Thoracic aorta (tissue), 2 donors: ENCODE measurements around the gene VPS45. TPM values are rescaled to one million over a fixed set of nuclear protein-coding genes. Genes with fewer than 3 reads are reported as not detected.
A peak's percentile ranks its signal among the peaks of the same experiment; 100 is the strongest.

Experiments
- ATAC-seq: fragments of 150-250 bp; one replicate; pipeline ENCODE4 v1.8.0; 2017; ENCODE audit warnings: low read depth; ENCODE audit not compliant: insufficient number of reproducible peaks, low FRiP score
- DNase-seq: peaks from one replicate; pipeline ENCODE4 v3.0.0-alpha.2; 2020; ENCODE audit warnings: low spot score
- H3K27ac ChIP-seq, 2 donors: fragments of 200-600 bp; sonication (generic); 1 replicate in 1 of 2; 2 replicates in 1 of 2; pipeline ENCODE4 v1.5.1; 2016; ENCODE audit warnings: mild to moderate bottlenecking in 2 of 2, moderate library complexity in 2 of 2
- H3K27me3 ChIP-seq: fragments of 200-600 bp; sonication (generic); replicated peaks from 2 replicates; pipeline ENCODE4 v1.6.0; 2016; ENCODE audit warnings: mild to moderate bottlenecking; ENCODE audit not compliant: insufficient read depth
- H3K36me3 ChIP-seq: fragments of 200-600 bp; sonication (generic); one replicate; pipeline ENCODE4 v1.5.1; 2016
- H3K4me1 ChIP-seq, 2 donors: fragments of 200-600 bp; sonication (generic); 1 replicate in 1 of 2; 2 replicates in 1 of 2; pipeline versions ENCODE4 v1.5.1 to v1.6.0; 2016; ENCODE audit warnings: low read depth in 2 of 2, mild to moderate bottlenecking in 1 of 2; ENCODE audit not compliant: control insufficient read depth in 1 of 2
- H3K4me3 ChIP-seq: fragments of 200-600 bp; sonication (generic); 2 replicates; pipeline ENCODE4 v1.5.1; 2016; ENCODE audit warnings: mild to moderate bottlenecking
- H3K9me3 ChIP-seq: fragments of 200-600 bp; sonication (generic); 2 replicates; pipeline ENCODE4 v1.5.1; 2016
- CTCF ChIP-seq: fragments of 200-600 bp; sonication (generic); IDR thresholded peaks from one replicate; pipeline ENCODE4 v1.5.1; 2019; ENCODE audit warnings: antibody characterized with exemption
- total RNA-seq, 2 donors: library from RNA; depleted of rRNA; stranded (reverse); fragments of >200 nt; gene quantifications; one replicate each; pipeline versions ENCODE4 v1.1.0 to v1.2.3, GENCODE V29; 2016

The VPS45 gene
- total RNA-seq, 2 donors from 2014 or later = 46.2 to 68.9 TPM

DNA sequence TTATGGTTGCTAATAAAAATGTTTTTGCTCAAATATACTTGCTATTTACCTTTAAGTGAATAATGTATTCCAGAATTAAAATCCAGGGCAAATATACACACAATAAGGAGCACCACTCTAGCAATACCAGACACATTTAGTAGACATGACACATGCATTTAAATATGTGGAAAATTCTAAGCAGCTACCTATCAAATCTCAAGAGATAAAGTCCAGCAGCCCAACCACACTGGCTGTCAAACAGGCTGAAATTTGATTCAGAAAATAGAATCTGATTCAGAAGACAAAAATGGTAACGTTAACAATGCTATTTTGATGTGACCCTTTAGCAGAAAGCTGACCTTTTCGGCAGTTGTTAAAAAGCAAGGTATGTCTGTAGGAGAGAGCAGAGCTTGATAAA lies 124.4 kb downstream of the VPS45 start:
- no peak for DNase-seq
- ATAC-seq = peak; percentile 61
- peak overlapping the region; percentile 60 to 62 for H3K27ac ChIP-seq
- no peaks in the 10 kb centered on the region for H3K9me3 ChIP-seq
- peaks cover 5 to 31% of the 10 kb centered on the region in 2 donors for H3K4me1 ChIP-seq
- no peaks in the 10 kb centered on the region for H3K36me3 ChIP-seq
- TF ChIP-seq CTCF = no peak
- no peak overlapping the region for H3K4me3 ChIP-seq
- H3K27me3 ChIP-seq = no peaks in the 10 kb centered on the region

DNA sequence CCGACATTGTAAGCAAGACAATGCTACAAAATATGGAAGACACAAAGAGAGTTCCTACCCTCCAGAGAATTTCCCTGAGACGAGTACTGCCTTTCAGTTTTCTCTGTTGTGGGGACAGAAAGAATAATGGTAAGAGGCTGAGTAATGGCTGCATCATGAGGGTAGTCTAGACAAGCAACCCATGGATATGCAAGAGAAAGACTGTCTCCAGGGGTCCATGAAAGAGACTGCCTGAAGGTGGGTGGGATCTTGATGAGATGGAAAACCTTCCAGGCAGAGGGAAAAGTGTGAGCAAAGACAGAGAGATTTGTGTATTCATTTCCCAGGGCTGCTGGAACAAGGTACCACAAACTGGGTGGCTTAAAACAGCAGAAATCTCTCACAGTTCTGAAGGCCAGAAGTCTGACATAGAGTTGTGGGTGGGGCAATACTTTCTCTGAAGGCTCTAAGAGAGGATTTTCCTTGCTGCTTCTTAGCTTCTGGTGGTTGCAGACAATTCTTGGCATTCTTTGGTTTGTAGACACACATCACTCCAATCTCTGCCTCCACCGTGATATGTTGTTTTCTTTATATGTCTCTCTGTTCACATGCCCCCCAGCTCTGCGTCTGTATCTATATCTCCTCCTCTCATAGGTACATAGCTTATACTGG lies 126.9 kb downstream of the VPS45 start:
- Histone ChIP-seq H3K4me1 (peaks cover 0 to 17% of the 10 kb centered on the region in 2 donors), H3K27me3 (no peaks in the 10 kb centered on the region), H3K36me3 (no peaks in the 10 kb centered on the region), H3K4me3 (no peak overlapping the region), H3K9me3 (no peaks in the 10 kb centered on the region), H3K27ac (no peak overlapping the region)
- ATAC-seq (no peak), DNase-seq (no peak)
- TF ChIP-seq CTCF = no peak

Other genes with a start within 250 kb of the VPS45 start
- 10 to 100 TPM; 25.7 to 46.0 TPM for gene BOLA1, start 168.2 kb upstream of the VPS45 start, total RNA-seq
- 10 to 100 TPM; 22.7 to 24.3 TPM for gene SV2A, start 149.9 kb upstream of the VPS45 start, total RNA-seq
- 10 to 100 TPM; 14.5 to 15.4 TPM for gene SF3B4, start 140.0 kb upstream of the VPS45 start, total RNA-seq
- gene MTMR11, start 130.9 kb upstream of the VPS45 start, total RNA-seq = 10 to 100 TPM; 50.8 to 53.7 TPM
- 10 to 100 TPM; 29.9 to 30.6 TPM for gene OTUD7B, start 57.0 kb upstream of the VPS45 start, total RNA-seq
- 100 to 1,000 TPM; 106 to 125 TPM for gene PLEKHO1, start 82.1 kb downstream of the VPS45 start, total RNA-seq
- 10 to 100 TPM; 10.7 to 22.2 TPM for gene ANP32E, start 168.3 kb downstream of the VPS45 start, total RNA-seq
- gene CA14, start 190.0 kb downstream of the VPS45 start, total RNA-seq = not detected
- 10 to 100 TPM; 77.5 to 84.5 TPM for gene APH1A, start 201.2 kb downstream of the VPS45 start, total RNA-seq
- 10 to 100 TPM in 1 of 2 donors, 1 to 10 TPM in 1; 6.8 to 27.9 TPM for gene C1orf54, start 205.0 kb downstream of the VPS45 start, total RNA-seq
- 1 to 10 TPM; 5.2 to 9.7 TPM for gene CIART, start 214.8 kb downstream of the VPS45 start, total RNA-seq
- 10 to 100 TPM; 30.1 to 39.5 TPM for gene MRPS21, start 226.1 kb downstream of the VPS45 start, total RNA-seq